Calu3 (cell line): ENCODE measurements around the gene TTC33. TPM values are rescaled to one million over a fixed set of nuclear protein-coding genes. Genes with fewer than 3 reads are reported as not detected.

Source experiments
- BruUV-seq: library from RNA; stranded (reverse); fragments of 400-500 nt; replicated peaks from 2 replicates; lab custom pipeline; 2021; lab: Mats Ljungman, UMichigan
- CTCF ChIA-PET: fragments of 300-600 bp; sonication (Branson Sonifier 250); formaldehyde crosslinking; loops from one replicate; lab custom pipeline; 2022; ENCODE audit warnings: antibody characterized with exemption; lab: Charles Lee
- DNase-seq: peaks from one replicate; pipeline ENCODE4 v3.0.0; 2022
- H3K27ac Mint-ChIP-seq: one replicate; pipeline ENCODE4 v1.8.0; 2022; ENCODE audit warnings: mixed read lengths; ENCODE audit not compliant: unreplicated experiment
- H3K27me3 Mint-ChIP-seq: one replicate; pipeline ENCODE4 v1.8.0; 2022; ENCODE audit warnings: mixed read lengths; ENCODE audit not compliant: unreplicated experiment
- H3K36me3 Mint-ChIP-seq: one replicate; pipeline ENCODE4 v1.8.0; 2022; ENCODE audit warnings: mild to moderate bottlenecking, moderate library complexity, mixed read lengths; ENCODE audit not compliant: insufficient read depth, unreplicated experiment
- H3K4me1 Mint-ChIP-seq: one replicate; pipeline ENCODE4 v1.8.0; 2022; ENCODE audit warnings: mild to moderate bottlenecking, low read depth, mixed read lengths; ENCODE audit not compliant: unreplicated experiment
- H3K4me3 Mint-ChIP-seq: one replicate; pipeline ENCODE4 v1.8.0; 2022; ENCODE audit warnings: mild to moderate bottlenecking, low read depth, moderate library complexity, mixed read lengths; ENCODE audit not compliant: unreplicated experiment
- H3K9me3 Mint-ChIP-seq: one replicate; pipeline ENCODE4 v1.8.0; 2022; ENCODE audit warnings: low read depth, mixed read lengths; ENCODE audit not compliant: unreplicated experiment
- intact Hi-C: fragments of 100-400 bp; cut with micrococcal nuclease; formaldehyde crosslinking; loops from one replicate; pipeline ENCODE4 v1.10.0; 2022; ENCODE audit not compliant: unreplicated experiment
- total RNA-seq: library from RNA; stranded (reverse); gene quantifications from 2 replicates; pipeline ENCODE4 v1.2.3, GENCODE V29; 2022
- TF ChIP-seq, protein P1 (sequence below): fragments of 200-600 bp; IDR thresholded peaks from one replicate; pipeline ENCODE4 v1.8.0; 2022; ENCODE audit warnings: antibody characterized with exemption; ENCODE audit not compliant: unreplicated experiment

TTC33 gene
- total RNA-seq, 1 experiment from 2014 or later, result 11.3 TPM

DNA sequence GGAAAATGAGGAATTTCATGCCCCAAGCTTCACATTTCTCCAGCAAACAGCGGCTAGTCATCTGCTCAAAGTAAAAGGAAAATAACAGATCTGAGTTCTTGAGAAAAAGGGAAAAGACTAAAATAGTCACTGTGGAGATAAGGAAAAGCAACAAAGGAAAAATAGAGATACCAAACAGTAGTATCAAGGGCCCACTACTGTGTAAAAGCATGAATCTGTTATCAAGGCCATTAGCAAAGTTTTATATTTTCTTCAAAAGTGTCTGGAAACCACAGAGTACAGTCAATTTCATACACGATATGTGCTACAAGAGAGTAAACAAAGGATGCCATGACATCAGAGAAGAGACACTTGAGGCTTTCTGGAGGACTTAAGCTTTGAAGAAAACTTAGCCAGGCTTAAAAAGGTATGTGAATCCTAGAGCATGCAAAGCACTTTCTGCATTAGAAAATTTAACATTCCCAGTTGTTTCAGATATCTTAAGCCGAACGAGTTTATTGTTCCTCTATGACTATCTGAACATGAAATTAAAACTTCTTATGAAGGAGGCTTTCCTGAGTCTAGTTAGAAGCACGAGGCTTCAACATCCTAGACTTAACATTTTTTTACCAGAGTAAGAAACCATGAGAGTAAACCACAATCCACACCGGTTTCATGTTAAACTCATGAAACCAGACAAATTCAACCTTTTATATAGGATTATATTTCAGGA lies 1.2 kb downstream of the TTC33 start:
- BruUV-seq, result TSS peak; percentile 25
- no peak for DNase-seq
- Mint-ChIP-seq H3K27ac (no peak overlapping the region), H3K9me3 (no peaks in the 10 kb centered on the region), H3K4me1 (no peaks in the 10 kb centered on the region), H3K36me3 (no peaks in the 10 kb centered on the region), H3K4me3 (no peak overlapping the region), H3K27me3 (no peaks in the 10 kb centered on the region)
- TF ChIP-seq, protein P1, sequence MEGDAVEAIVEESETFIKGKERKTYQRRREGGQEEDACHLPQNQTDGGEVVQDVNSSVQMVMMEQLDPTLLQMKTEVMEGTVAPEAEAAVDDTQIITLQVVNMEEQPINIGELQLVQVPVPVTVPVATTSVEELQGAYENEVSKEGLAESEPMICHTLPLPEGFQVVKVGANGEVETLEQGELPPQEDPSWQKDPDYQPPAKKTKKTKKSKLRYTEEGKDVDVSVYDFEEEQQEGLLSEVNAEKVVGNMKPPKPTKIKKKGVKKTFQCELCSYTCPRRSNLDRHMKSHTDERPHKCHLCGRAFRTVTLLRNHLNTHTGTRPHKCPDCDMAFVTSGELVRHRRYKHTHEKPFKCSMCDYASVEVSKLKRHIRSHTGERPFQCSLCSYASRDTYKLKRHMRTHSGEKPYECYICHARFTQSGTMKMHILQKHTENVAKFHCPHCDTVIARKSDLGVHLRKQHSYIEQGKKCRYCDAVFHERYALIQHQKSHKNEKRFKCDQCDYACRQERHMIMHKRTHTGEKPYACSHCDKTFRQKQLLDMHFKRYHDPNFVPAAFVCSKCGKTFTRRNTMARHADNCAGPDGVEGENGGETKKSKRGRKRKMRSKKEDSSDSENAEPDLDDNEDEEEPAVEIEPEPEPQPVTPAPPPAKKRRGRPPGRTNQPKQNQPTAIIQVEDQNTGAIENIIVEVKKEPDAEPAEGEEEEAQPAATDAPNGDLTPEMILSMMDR, result no peak
- CTCF ChIA-PET, result interaction anchor here (0.8 kb wide), 1 partner anchor 44 kb away, joined by 3 read pairs; the partner anchor contains the start of gene PRKAA1
- intact Hi-C loops, result loop anchor here (1.0 to 10.0 kb wide), 4 partner anchors 43 to 430 kb away; no protein-coding TSS in a partner anchor

DNA sequence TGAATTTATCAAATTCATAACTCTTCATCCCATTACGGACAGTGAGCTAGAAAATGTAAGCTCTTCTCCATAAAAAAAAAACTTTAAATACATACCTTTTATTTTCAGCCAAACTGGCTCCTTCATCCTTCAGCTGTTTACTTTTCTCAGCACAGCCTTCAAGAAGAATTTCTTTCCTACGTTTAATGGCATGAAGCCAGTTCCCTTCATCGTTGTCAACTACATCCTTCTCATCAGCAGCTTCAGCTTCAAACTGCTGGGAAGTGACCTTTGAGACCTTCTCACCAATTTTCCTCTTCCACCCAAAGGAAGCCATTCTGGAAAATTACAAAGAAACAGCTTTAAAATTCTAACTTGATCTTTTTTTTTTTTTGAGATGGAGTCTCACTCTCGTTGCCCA lies 9.1 kb downstream of the TTC33 start:
- no peak for DNase-seq
- H3K27me3 Mint-ChIP-seq, result no peaks in the 10 kb centered on the region
- H3K9me3 Mint-ChIP-seq, result no peaks in the 10 kb centered on the region
- CTCF ChIA-PET, result interaction anchor here (0.7 to 0.8 kb wide), 2 partner anchors 31 to 1967 kb away, joined by 3 to 4 read pairs; no protein-coding TSS in a partner anchor
- intact Hi-C loops, result no loop called here
- no peaks in the 10 kb centered on the region for H3K36me3 Mint-ChIP-seq
- TF ChIP-seq, protein P1, result no peak
- no peak overlapping the region for H3K27ac Mint-ChIP-seq
- H3K4me1 Mint-ChIP-seq, result peaks cover 10% of the 10 kb centered on the region
- H3K4me3 Mint-ChIP-seq, result no peak overlapping the region
- no TSS peak for BruUV-seq

DNA sequence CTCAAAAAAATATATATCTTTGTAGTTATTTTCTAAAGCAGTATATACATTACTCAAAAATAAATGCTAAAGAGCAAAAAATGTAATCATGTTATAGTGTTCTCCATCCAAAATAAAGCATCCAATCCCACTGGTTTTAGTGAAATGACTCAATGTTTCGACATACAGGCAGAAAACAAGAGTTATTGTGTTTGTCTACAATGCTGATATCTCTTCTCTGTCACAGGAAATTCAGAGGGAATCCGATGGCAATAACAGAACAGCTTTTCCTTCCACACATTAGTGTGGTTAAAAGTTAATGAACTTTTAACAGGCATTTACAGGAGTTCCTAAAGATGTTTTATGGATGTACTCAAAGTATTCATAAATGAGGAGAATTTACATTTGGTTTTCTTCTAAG lies 12.0 kb downstream of the TTC33 start:
- intact Hi-C loops, result no loop called here
- no peaks in the 10 kb centered on the region for H3K27me3 Mint-ChIP-seq
- H3K4me3 Mint-ChIP-seq, result no peak overlapping the region
- no TSS peak for BruUV-seq
- TF ChIP-seq, protein P1, result no peak
- CTCF ChIA-PET, result no interaction called here
- no peaks in the 10 kb centered on the region for H3K9me3 Mint-ChIP-seq
- H3K4me1 Mint-ChIP-seq, result peaks cover 10% of the 10 kb centered on the region
- H3K36me3 Mint-ChIP-seq, result no peaks in the 10 kb centered on the region
- no peak for DNase-seq
- no peak overlapping the region for H3K27ac Mint-ChIP-seq

DNA sequence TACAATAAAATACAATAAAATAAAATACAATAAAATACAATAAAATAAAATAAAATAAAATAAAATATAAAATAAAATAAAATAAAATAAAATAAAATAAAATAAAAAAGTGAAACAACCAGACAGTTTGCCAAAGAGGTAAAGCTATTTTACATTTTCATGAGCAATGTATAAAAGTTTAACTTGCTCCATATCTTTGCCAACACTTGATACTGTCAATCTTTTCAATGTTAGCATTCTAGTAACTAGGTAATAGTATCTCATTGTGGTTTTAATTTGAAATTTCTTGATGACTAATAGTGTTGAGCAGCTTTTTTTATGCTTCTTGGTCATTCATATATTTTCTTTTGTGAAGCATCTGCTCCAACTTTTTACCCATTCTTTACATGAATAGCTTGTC lies 17.3 kb downstream of the TTC33 start:
- Mint-ChIP-seq H3K4me3 (no peak overlapping the region), H3K27ac (no peak overlapping the region), H3K36me3 (no peaks in the 10 kb centered on the region), H3K9me3 (no peaks in the 10 kb centered on the region), H3K4me1 (peaks cover 28% of the 10 kb centered on the region), H3K27me3 (no peaks in the 10 kb centered on the region)
- no peak for DNase-seq
- TF ChIP-seq, protein P1, result no peak
- BruUV-seq, result no TSS peak
- intact Hi-C loops, result loop anchor here (5.0 to 10.0 kb wide), 2 partner anchors 354 to 566 kb away; no protein-coding TSS in a partner anchor
- CTCF ChIA-PET, result interaction anchor here (0.6 kb wide), 1 partner anchor 52 kb away, joined by 6 read pairs; no protein-coding TSS in a partner anchor
